Osteocyte (in vitro differentiated cells): ENCODE measurements around the gene RSPRY1. TPM values are rescaled to one million over a fixed set of nuclear protein-coding genes. Genes with fewer than 3 reads are reported as not detected.

ENCODE experiments used
- DNase-seq: peaks from one replicate; pipeline ENCODE4 v3.0.0; 2021; ENCODE audit warnings: mixed read lengths; ENCODE audit not compliant: unreplicated experiment; ENCODE audit errors: extremely low spot score
- H3K27ac Mint-ChIP-seq: one replicate; pipeline ENCODE4 v1.8.0; 2021; ENCODE audit warnings: mild to moderate bottlenecking, mixed read lengths; ENCODE audit not compliant: unreplicated experiment
- H3K27me3 Mint-ChIP-seq: one replicate; pipeline ENCODE4 v1.8.0; 2021; ENCODE audit warnings: mixed read lengths; ENCODE audit not compliant: unreplicated experiment
- H3K36me3 Mint-ChIP-seq: one replicate; pipeline ENCODE4 v1.8.0; 2021; ENCODE audit warnings: mixed read lengths; ENCODE audit not compliant: unreplicated experiment
- H3K4me1 Mint-ChIP-seq: one replicate; pipeline ENCODE4 v1.8.0; 2021; ENCODE audit warnings: mixed read lengths; ENCODE audit not compliant: unreplicated experiment
- H3K4me3 Mint-ChIP-seq: one replicate; pipeline ENCODE4 v1.8.0; 2021; ENCODE audit warnings: mild to moderate bottlenecking, moderate library complexity, mixed read lengths; ENCODE audit not compliant: unreplicated experiment
- H3K9me3 Mint-ChIP-seq: one replicate; pipeline ENCODE4 v1.8.0; 2021; ENCODE audit warnings: mixed read lengths; ENCODE audit not compliant: unreplicated experiment
- CTCF ChIP-seq: fragments of 200-600 bp; sonication (generic); IDR thresholded peaks from 2 replicates; pipeline ENCODE4 v1.5.0; 2021; ENCODE audit warnings: antibody characterized with exemption, mild to moderate bottlenecking, moderate library complexity
- total RNA-seq: library from RNA; stranded (reverse); gene quantifications from 2 replicates; pipeline ENCODE4 v1.2.1, GENCODE V29; 2021

RSPRY1 gene
- total RNA-seq, 1 donor from 2014 or later: 49.3 TPM

- H3K27ac Mint-ChIP-seq: no peak overlapping the region
- no peaks in the 10 kb centered on the region for H3K4me1 Mint-ChIP-seq
- H3K36me3 Mint-ChIP-seq: peaks cover 68% of the 10 kb centered on the region
- H3K9me3 Mint-ChIP-seq: peaks cover 8% of the 10 kb centered on the region
- H3K4me3 Mint-ChIP-seq: no peak overlapping the region
- no peak for TF ChIP-seq CTCF
- no peak for DNase-seq
- H3K27me3 Mint-ChIP-seq: no peaks in the 10 kb centered on the region
Observed at GRCh38 chr16:57223057-57223456, 36.9 kb downstream of the RSPRY1 start.

- Mint-ChIP-seq H3K4me3 (no peak overlapping the region), H3K27me3 (no peaks in the 10 kb centered on the region), H3K4me1 (no peaks in the 10 kb centered on the region), H3K27ac (no peak overlapping the region), H3K9me3 (no peaks in the 10 kb centered on the region), H3K36me3 (peaks cover 56% of the 10 kb centered on the region)
- DNase-seq: no peak
- no peak for TF ChIP-seq CTCF
Observed at GRCh38 chr16:57224651-57225335, 38.7 kb downstream of the RSPRY1 start.

GRCh38 chr16:57225978-57226377, 39.8 kb downstream of the RSPRY1 start:
- Mint-ChIP-seq H3K27me3 (no peaks in the 10 kb centered on the region), H3K4me3 (no peak overlapping the region), H3K4me1 (no peaks in the 10 kb centered on the region), H3K36me3 (peaks cover 55% of the 10 kb centered on the region), H3K27ac (no peak overlapping the region), H3K9me3 (no peaks in the 10 kb centered on the region)
- TF ChIP-seq CTCF: no peak
- no peak for DNase-seq

GRCh38 chr16:57226701-57227621, 40.8 kb downstream of the RSPRY1 start:
- no peaks in the 10 kb centered on the region for H3K9me3 Mint-ChIP-seq
- H3K36me3 Mint-ChIP-seq: peaks cover 53% of the 10 kb centered on the region
- TF ChIP-seq CTCF: no peak
- H3K4me3 Mint-ChIP-seq: no peak overlapping the region
- H3K4me1 Mint-ChIP-seq: no peaks in the 10 kb centered on the region
- no peaks in the 10 kb centered on the region for H3K27me3 Mint-ChIP-seq
- H3K27ac Mint-ChIP-seq: no peak overlapping the region
- no peak for DNase-seq

GRCh38 chr16:57229079-57229478, 43.0 kb downstream of the RSPRY1 start:
- no peak for DNase-seq
- Mint-ChIP-seq H3K9me3 (no peaks in the 10 kb centered on the region), H3K4me1 (no peaks in the 10 kb centered on the region), H3K27ac (no peak overlapping the region), H3K4me3 (no peak overlapping the region), H3K27me3 (no peaks in the 10 kb centered on the region), H3K36me3 (peaks cover 52% of the 10 kb centered on the region)
- TF ChIP-seq CTCF: no peak
